GM21786 (cell line): ENCODE measurements around the gene MAST4.
"Not testable (repeated sequence)": the region's sequence is repeated elsewhere in the genome, so short reads cannot be mapped to it uniquely, and the experiment has no call there.

Source experiments
- ATAC-seq: cut with Tn5 transposase; IDR thresholded peaks from one replicate; pipeline ENCODE4 v1.9.1; 2021; ENCODE audit not compliant: unreplicated experiment

The MAST4 gene

GRCh38 chr5:66805514-66806430 lies 209.6 kb downstream of the MAST4 start:
- no peak for ATAC-seq

- ATAC-seq, result no peak
Observed at GRCh38 chr5:66807743-66808142, 211.6 kb downstream of the MAST4 start.

GRCh38 chr5:66808663-66809062 lies 212.5 kb downstream of the MAST4 start:
- ATAC-seq, result no peak

- no peak for ATAC-seq
Observed at GRCh38 chr5:66810151-66810550, 214.0 kb downstream of the MAST4 start.

- no peak for ATAC-seq
Observed at GRCh38 chr5:66810848-66811261, 214.7 kb downstream of the MAST4 start.

GRCh38 chr5:66812291-66812690 lies 216.1 kb downstream of the MAST4 start:
- no peak for ATAC-seq

- ATAC-seq, result no peak
Observed at GRCh38 chr5:66813306-66813705, 217.1 kb downstream of the MAST4 start.

GRCh38 chr5:66814146-66814991 lies 218.2 kb downstream of the MAST4 start:
- ATAC-seq, result peak; percentile 62

GRCh38 chr5:66818304-66818934 lies 222.2 kb downstream of the MAST4 start:
- no peak for ATAC-seq

GRCh38 chr5:66818935-66819328 lies 222.7 kb downstream of the MAST4 start:
- no peak for ATAC-seq

GRCh38 chr5:66820630-66821207 lies 224.5 kb downstream of the MAST4 start:
- no peak for ATAC-seq

GRCh38 chr5:66821688-66822429 lies 225.7 kb downstream of the MAST4 start:
- ATAC-seq, result no peak

- not testable (repeated sequence) for ATAC-seq
Observed at GRCh38 chr5:66822906-66823305, 226.7 kb downstream of the MAST4 start.

GRCh38 chr5:66824476-66824875 lies 228.3 kb downstream of the MAST4 start:
- ATAC-seq, result no peak

- no peak for ATAC-seq
Observed at GRCh38 chr5:66826263-66826662, 230.1 kb downstream of the MAST4 start.

- no peak for ATAC-seq
Observed at GRCh38 chr5:66826696-66827095, 230.5 kb downstream of the MAST4 start.

- ATAC-seq, result no peak
Observed at GRCh38 chr5:66828046-66828547, 231.9 kb downstream of the MAST4 start.

- ATAC-seq, result peak; percentile 51
Observed at GRCh38 chr5:66828548-66829357, 232.6 kb downstream of the MAST4 start.

- ATAC-seq, result no peak
Observed at GRCh38 chr5:66829358-66829674, 233.1 kb downstream of the MAST4 start.
